Measurements from ENCODE around the gene SSTR4.

GRCh38 chr20:22998476-22998875 is 36.6 kb upstream of the SSTR4 start:
- no peak for TF ChIP-seq CTCF (IDR thresholded peaks at IDR 0.05)
- no peak for TF ChIP-seq POLR2A (IDR thresholded peaks at IDR 0.05)

Measured in Peyer's patch (tissue), 4 donors.